Naive thymus-derived CD8-positive, alpha-beta T cell (primary cell): Measurements from ENCODE around the gene SNAP47. TPM values are rescaled to one million over a fixed set of nuclear protein-coding genes. Genes with fewer than 3 reads are reported as not detected.

ENCODE experiments used
- ATAC-seq, 2 donors: fragments of 150-1000 bp; cut with Tn5 transposase in 1 of 2; sonication (Bioruptor Pico), chemical (Tn5 transposase) in 1 of 2; 1 replicate in 1 of 2; 2 replicates in 1 of 2; pipeline ENCODE4 v1.10.0; 2021; ENCODE audit warnings: mild to moderate bottlenecking in 2 of 2, moderate library complexity in 2 of 2
- POLR2A ChIA-PET: fragments of 350-600 bp; sonication (Branson Sonifier 250); formaldehyde crosslinking; loops from one replicate; lab custom pipeline; 2021; ENCODE audit warnings: antibody characterized with exemption; lab: Charles Lee
- DNase-seq, 10 donors: peaks; one replicate each; pipeline versions ENCODE4 v3.0.0 to v3.0.0-alpha.2; 2020 to 2022
- H3K27ac Mint-ChIP-seq, 10 donors: one replicate each; pipeline ENCODE4 v1.8.0; 2020 to 2022; ENCODE audit warnings: mild to moderate bottlenecking in 10 of 10, mixed read lengths in 10 of 10, moderate library complexity in 4 of 10, inconsistent platforms in 1 of 10
- H3K27me3 Mint-ChIP-seq, 5 donors: one replicate each; pipeline ENCODE4 v1.8.0; 2021 to 2022; ENCODE audit warnings: mixed read lengths in 5 of 5
- H3K36me3 Mint-ChIP-seq, 3 donors: one replicate each; pipeline ENCODE4 v1.8.0; 2020 to 2022; ENCODE audit warnings: mixed read lengths in 3 of 3, mild to moderate bottlenecking in 2 of 3, inconsistent platforms in 1 of 3
- H3K4me1 Mint-ChIP-seq, 4 donors: one replicate each; pipeline ENCODE4 v1.8.0; 2021 to 2022; ENCODE audit warnings: mixed read lengths in 4 of 4
- H3K4me3 Mint-ChIP-seq, 10 donors: one replicate each; pipeline ENCODE4 v1.8.0; 2020 to 2022; ENCODE audit warnings: mild to moderate bottlenecking in 10 of 10, mixed read lengths in 10 of 10, moderate library complexity in 6 of 10, inconsistent platforms in 1 of 10
- H3K9me3 Mint-ChIP-seq, 9 donors: one replicate each; pipeline ENCODE4 v1.8.0; 2020 to 2022; ENCODE audit warnings: mixed read lengths in 9 of 9, mild to moderate bottlenecking in 3 of 9, inconsistent platforms in 1 of 9, moderate library complexity in 1 of 9
- polyA plus RNA-seq, 3 donors: library from polyadenylated mRNA; unstranded; fragments of 300-500 nt; fragmentation: Illumina TruSeq; gene quantifications; one replicate each; pipeline ENCODE4 v1.2.3, GENCODE V29; 2021
- total RNA-seq, 8 experiments: library from RNA in 2 of 8; stranded (reverse) in 2 of 8; gene quantifications; one replicate each; pipeline ENCODE4 v1.2.3 and lab custom pipeline; 2021 to 2026

The SNAP47 gene
- total and polyA plus RNA-seq, 5 experiments from 2014 or later = 25.0 to 46.6 (median 40.0) TPM

GRCh38 chr1:227790868-227791267, 55.6 kb downstream of the SNAP47 start:
- H3K9me3 Mint-ChIP-seq = no peaks in the 10 kb centered on the region
- H3K4me3 Mint-ChIP-seq = peak overlapping the region in 2 of 10 donors; percentile 31 to 42

DNA sequence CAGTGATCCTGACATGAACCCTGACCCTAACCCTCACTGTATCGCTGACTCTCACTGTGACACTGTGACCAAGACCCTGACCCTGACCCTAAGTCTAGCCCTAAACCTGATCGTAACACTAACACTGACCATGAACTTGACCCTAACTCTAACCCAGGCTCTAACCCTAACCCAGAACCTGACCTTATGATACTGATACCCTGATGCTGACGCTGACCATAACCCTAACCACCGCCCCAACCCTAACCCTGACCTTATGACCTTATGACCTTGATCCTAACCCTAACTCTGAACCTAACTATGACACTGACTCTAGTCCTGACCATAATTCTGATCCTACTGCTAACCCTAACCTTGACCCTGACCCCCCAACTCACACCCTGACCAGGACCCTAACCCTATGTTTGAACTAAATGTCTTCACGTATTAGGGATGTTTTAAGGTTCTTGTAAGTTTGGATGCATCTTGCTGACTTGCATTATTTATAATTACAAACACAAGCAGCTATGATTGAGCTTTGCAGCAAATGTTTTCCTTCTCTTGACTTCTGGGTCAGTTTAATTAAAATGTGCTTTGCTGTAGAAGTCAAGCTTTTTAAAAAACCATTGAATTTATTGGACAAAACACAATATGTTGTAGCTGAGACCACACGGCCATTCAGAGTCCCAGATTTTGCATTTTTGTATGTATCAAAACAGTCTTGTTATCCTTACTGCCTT, 56.3 kb downstream of the SNAP47 start:
- peaks cover 0 to 7% (median 0%) of the 10 kb centered on the region in 5 donors for H3K27me3 Mint-ChIP-seq
- ATAC-seq (no peak), DNase-seq (no peak)
- no peaks in the 10 kb centered on the region for H3K36me3 Mint-ChIP-seq
- H3K9me3 Mint-ChIP-seq = no peaks in the 10 kb centered on the region
- H3K27ac Mint-ChIP-seq = peak overlapping the region in 4 of 10 donors; percentile 4 to 34 (median 16)
- H3K4me3 Mint-ChIP-seq = no peak overlapping the region
- peaks cover 17 to 27% (median 20%) of the 10 kb centered on the region in 4 donors for H3K4me1 Mint-ChIP-seq
- POLR2A ChIA-PET = no interaction called here

More at GRCh38 chr1:227790868-227791267, 55.6 kb downstream of the SNAP47 start:
- peaks cover 0 to 7% (median 0%) of the 10 kb centered on the region in 5 donors for H3K27me3 Mint-ChIP-seq
- peaks cover 17 to 31% (median 25%) of the 10 kb centered on the region in 4 donors for H3K4me1 Mint-ChIP-seq
- POLR2A ChIA-PET = no interaction called here
- no peak for ATAC-seq
- no peak for DNase-seq
- no peaks in the 10 kb centered on the region for H3K36me3 Mint-ChIP-seq
- peak overlapping the region in 4 of 10 donors; percentile 4 to 70 (median 36) for H3K27ac Mint-ChIP-seq

GRCh38 chr1:227792216-227793078, 57.2 kb downstream of the SNAP47 start:
- H3K27ac Mint-ChIP-seq = peak overlapping the region in 3 of 10 donors; percentile 14 to 35 (median 32)
- no peak overlapping the region for H3K4me3 Mint-ChIP-seq
- H3K9me3 Mint-ChIP-seq = no peaks in the 10 kb centered on the region
- no peak for DNase-seq
- peaks cover 0 to 7% (median 0%) of the 10 kb centered on the region in 5 donors for H3K27me3 Mint-ChIP-seq
- POLR2A ChIA-PET = interaction anchor here (1.1 kb wide), 1 partner anchor 27 kb away, joined by 3 read pairs; no protein-coding TSS in a partner anchor
- H3K36me3 Mint-ChIP-seq = no peaks in the 10 kb centered on the region
- peaks cover 10 to 21% (median 14%) of the 10 kb centered on the region in 4 donors for H3K4me1 Mint-ChIP-seq
- no peak for ATAC-seq

- Mint-ChIP-seq H3K27me3 (peaks cover 0 to 7% (median 0%) of the 10 kb centered on the region in 5 donors), H3K4me3 (no peak overlapping the region), H3K27ac (peak overlapping the region in 1 of 10 donors; percentile 35), H3K36me3 (no peaks in the 10 kb centered on the region), H3K9me3 (no peaks in the 10 kb centered on the region), H3K4me1 (peaks cover 7 to 21% (median 13%) of the 10 kb centered on the region in 4 donors)
- no peak for ATAC-seq
- POLR2A ChIA-PET = interaction anchor here (1.0 to 1.1 kb wide), 2 partner anchors 27 to 28 kb away, joined by 3 to 5 read pairs; no protein-coding TSS in a partner anchor
- peak in 1 of 10 donors; percentile 16 for DNase-seq
Observed at GRCh38 chr1:227793079-227793947, 58.1 kb downstream of the SNAP47 start.

DNA sequence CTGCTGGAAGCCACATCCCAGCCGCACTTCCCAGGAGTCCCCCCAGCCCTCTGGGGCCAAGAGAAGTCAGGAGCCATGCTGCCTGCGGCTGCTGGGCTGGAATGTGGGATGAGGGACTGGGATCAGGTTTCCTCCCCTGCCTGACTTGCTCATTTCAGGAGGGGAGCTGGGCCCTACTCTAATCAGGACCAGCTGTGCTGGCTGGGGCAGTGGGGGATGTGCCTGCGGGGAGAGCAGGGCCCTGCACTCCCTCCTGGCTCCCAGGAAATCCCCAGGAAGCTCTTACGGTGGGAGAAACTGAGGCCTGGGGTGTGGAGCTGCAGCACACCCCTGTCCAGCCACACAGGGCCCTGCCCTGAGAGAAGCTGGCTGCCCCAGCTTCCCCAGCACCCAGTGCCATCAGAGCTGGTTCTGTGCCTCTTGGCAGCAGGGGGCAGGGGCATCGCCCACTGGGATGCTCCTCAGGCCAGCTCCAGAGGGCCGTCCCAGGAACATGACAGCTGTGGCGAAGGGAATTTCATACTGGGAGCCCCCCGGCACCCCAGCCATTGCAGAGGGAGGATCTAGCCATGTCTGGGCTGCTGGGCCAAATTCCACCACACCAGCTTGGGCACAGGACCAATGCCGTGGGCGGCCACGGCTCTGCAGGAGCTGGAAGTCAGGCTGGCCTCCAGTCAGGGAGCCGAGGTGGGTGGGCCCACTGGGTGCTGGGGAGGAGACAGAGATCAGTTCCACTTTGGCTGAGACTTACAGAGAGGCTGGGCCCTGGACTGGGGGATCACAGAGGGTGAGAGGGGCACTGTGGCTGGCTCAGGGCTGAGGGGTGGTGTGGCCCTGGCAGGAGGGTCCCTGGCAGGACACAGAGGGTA, 58.9 kb downstream of the SNAP47 start:
- H3K9me3 Mint-ChIP-seq = no peaks in the 10 kb centered on the region
- ATAC-seq (no peak), DNase-seq (no peak)
- peaks cover 4 to 15% (median 9%) of the 10 kb centered on the region in 4 donors for H3K4me1 Mint-ChIP-seq
- H3K4me3 Mint-ChIP-seq = no peak overlapping the region
- peaks cover 0 to 7% (median 0%) of the 10 kb centered on the region in 5 donors for H3K27me3 Mint-ChIP-seq
- POLR2A ChIA-PET = interaction anchor here (1.0 kb wide), 1 partner anchor 28 kb away, joined by 5 read pairs; no protein-coding TSS in a partner anchor
- H3K27ac Mint-ChIP-seq = peak overlapping the region in 1 of 10 donors; percentile 56
- H3K36me3 Mint-ChIP-seq = no peaks in the 10 kb centered on the region

DNA sequence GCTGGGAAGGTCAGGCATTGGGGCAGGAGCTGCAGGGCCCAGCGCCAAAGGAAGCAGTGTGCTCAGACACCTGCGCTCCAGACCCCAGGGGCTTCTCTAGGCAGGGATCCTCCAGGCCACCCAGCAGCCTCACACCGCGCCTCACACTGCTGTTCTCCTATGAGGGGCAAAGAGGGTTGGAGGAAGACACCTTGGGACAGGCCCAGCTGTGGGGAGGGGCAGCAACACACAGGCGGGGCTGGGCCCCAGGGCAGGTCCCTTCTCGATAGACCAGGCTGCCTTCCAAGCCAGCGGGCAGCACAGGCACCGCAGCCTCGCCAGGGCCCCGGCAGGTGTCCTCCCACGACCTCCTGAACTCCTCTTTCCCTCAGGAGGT, 59.6 kb downstream of the SNAP47 start:
- no peak for DNase-seq
- no peaks in the 10 kb centered on the region for H3K36me3 Mint-ChIP-seq
- ATAC-seq = no peak
- no peak overlapping the region for H3K4me3 Mint-ChIP-seq
- no peak overlapping the region for H3K27ac Mint-ChIP-seq
- H3K4me1 Mint-ChIP-seq = peaks cover 0 to 11% (median 6%) of the 10 kb centered on the region in 4 donors
- POLR2A ChIA-PET = interaction anchor here (1.0 kb wide), 1 partner anchor 29 kb away, joined by 5 read pairs; no protein-coding TSS in a partner anchor
- H3K9me3 Mint-ChIP-seq = peaks cover 0 to under 1% (median 0%) of the 10 kb centered on the region in 9 donors
- peaks cover 0 to 7% (median 0%) of the 10 kb centered on the region in 5 donors for H3K27me3 Mint-ChIP-seq

- no peak overlapping the region for H3K27ac Mint-ChIP-seq
- no peaks in the 10 kb centered on the region for H3K36me3 Mint-ChIP-seq
- peaks cover 0 to 1% (median 0%) of the 10 kb centered on the region in 9 donors for H3K9me3 Mint-ChIP-seq
- POLR2A ChIA-PET = interaction anchor here (0.6 kb wide), 2 partner anchors 50 to 51 kb away, joined by 3 read pairs; no protein-coding TSS in a partner anchor
- no peak overlapping the region for H3K4me3 Mint-ChIP-seq
- H3K27me3 Mint-ChIP-seq = peaks cover 0 to 7% (median 0%) of the 10 kb centered on the region in 5 donors
- H3K4me1 Mint-ChIP-seq = peaks cover 0 to 8% (median 5%) of the 10 kb centered on the region in 4 donors
- ATAC-seq = no peak
- DNase-seq = no peak
Observed at GRCh38 chr1:227795732-227796131, 60.5 kb downstream of the SNAP47 start.

DNA sequence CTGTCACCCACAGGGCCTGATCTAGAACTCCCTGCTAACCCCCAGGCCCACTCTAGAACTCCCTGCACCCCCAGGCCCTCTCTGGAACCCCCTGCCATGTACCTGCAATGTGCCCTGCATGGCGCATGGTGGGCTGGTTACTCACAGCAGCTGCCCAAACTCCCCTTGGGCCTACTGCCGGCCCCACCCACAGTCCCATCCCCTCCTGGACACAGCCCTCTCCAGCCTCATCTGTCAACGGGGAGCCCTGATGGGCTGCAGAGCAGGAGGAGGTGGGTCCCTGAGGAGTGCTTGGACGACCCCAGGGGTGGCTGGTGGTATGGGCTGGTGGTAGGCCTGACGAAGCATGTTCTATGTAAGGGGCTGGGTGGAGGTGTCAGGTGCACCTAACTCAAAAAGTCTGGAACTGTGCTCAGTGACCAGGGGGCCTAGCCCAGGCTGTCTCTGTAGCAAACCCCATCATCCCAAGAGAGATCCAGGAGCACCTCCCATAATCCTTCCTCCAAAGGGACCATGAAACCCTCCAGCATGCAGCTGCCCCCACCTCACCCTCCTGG, 61.2 kb downstream of the SNAP47 start:
- DNase-seq (no peak), ATAC-seq (no peak)
- POLR2A ChIA-PET = interaction anchor here (0.6 kb wide), 1 partner anchor 50 kb away, joined by 3 read pairs; no protein-coding TSS in a partner anchor
- Mint-ChIP-seq H3K4me3 (no peak overlapping the region), H3K27me3 (peaks cover 0 to 7% (median 0%) of the 10 kb centered on the region in 5 donors), H3K36me3 (no peaks in the 10 kb centered on the region), H3K9me3 (peaks cover 0 to 1% (median 0%) of the 10 kb centered on the region in 9 donors), H3K4me1 (peaks cover 0 to 3% (median 1%) of the 10 kb centered on the region in 4 donors), H3K27ac (peak overlapping the region in 1 of 10 donors; percentile 71)

GRCh38 chr1:227797144-227797543, 61.9 kb downstream of the SNAP47 start:
- Mint-ChIP-seq H3K4me3 (no peak overlapping the region), H3K27ac (no peak overlapping the region), H3K27me3 (peaks cover 0 to 7% (median 0%) of the 10 kb centered on the region in 5 donors), H3K9me3 (peaks cover 0 to 1% (median 0%) of the 10 kb centered on the region in 9 donors), H3K36me3 (no peaks in the 10 kb centered on the region), H3K4me1 (peaks cover 0 to 1% (median 0%) of the 10 kb centered on the region in 4 donors)
- ATAC-seq = no peak
- POLR2A ChIA-PET = no interaction called here
- DNase-seq = no peak

GRCh38 chr1:227797625-227798024, 62.4 kb downstream of the SNAP47 start:
- Mint-ChIP-seq H3K9me3 (peaks cover 0 to 1% (median 0%) of the 10 kb centered on the region in 9 donors), H3K4me3 (no peak overlapping the region), H3K27me3 (peaks cover 0 to 7% (median 0%) of the 10 kb centered on the region in 5 donors), H3K27ac (no peak overlapping the region), H3K4me1 (peaks cover 0 to under 1% (median 0%) of the 10 kb centered on the region in 4 donors), H3K36me3 (no peaks in the 10 kb centered on the region)
- DNase-seq = no peak
- ATAC-seq = no peak
- POLR2A ChIA-PET = no interaction called here
